Measurements from ENCODE around the gene NAAA. TPM values are rescaled to one million over a fixed set of nuclear protein-coding genes. Genes with fewer than 3 reads are reported as not detected.

Gene NAAA
- total and polyA plus RNA-seq, 12 donors = 6.4 to 27.4 (median 13.2) TPM

DNA sequence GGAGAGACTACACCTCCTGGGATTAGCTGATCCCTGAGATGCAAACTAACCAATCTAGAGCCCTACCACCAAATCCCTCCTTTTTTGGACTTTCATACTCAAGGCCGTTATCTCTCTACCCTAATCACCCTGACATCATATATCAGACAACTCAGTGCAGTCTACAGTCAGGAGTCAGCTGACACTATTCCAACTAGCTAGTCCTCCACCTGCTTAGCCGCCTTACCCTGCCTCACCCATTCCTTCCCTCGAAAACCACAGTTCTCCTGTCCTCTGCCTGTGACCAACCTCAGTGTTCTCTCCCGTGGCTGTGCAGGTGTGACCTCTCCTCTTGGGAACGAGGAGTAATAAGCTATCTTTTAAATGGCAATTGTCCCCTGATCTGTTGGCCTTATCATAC is 36.7 kb downstream of the NAAA start:
- Histone ChIP-seq H3K27ac (no peak overlapping the region), H3K27me3 (peaks cover 0 to 4% (median 0%) of the 10 kb centered on the region in 7 donors), H3K9me3 (no peaks in the 10 kb centered on the region), H3K4me3 (no peak overlapping the region), H3K36me3 (no peaks in the 10 kb centered on the region), H3K4me1 (peaks cover 0 to 28% (median 0%) of the 10 kb centered on the region in 9 donors)
- intact Hi-C loops (cut with DNase I) = no loop called here
- DNase-seq (no peak), ATAC-seq (no peak)
- WGBS, 2 donors = 85 to 87% methylated on average over 5 of the region's 5 CpGs
- TF ChIP-seq, protein P1, sequence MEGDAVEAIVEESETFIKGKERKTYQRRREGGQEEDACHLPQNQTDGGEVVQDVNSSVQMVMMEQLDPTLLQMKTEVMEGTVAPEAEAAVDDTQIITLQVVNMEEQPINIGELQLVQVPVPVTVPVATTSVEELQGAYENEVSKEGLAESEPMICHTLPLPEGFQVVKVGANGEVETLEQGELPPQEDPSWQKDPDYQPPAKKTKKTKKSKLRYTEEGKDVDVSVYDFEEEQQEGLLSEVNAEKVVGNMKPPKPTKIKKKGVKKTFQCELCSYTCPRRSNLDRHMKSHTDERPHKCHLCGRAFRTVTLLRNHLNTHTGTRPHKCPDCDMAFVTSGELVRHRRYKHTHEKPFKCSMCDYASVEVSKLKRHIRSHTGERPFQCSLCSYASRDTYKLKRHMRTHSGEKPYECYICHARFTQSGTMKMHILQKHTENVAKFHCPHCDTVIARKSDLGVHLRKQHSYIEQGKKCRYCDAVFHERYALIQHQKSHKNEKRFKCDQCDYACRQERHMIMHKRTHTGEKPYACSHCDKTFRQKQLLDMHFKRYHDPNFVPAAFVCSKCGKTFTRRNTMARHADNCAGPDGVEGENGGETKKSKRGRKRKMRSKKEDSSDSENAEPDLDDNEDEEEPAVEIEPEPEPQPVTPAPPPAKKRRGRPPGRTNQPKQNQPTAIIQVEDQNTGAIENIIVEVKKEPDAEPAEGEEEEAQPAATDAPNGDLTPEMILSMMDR (IDR thresholded peaks at IDR 0.05) = no peak

DNA sequence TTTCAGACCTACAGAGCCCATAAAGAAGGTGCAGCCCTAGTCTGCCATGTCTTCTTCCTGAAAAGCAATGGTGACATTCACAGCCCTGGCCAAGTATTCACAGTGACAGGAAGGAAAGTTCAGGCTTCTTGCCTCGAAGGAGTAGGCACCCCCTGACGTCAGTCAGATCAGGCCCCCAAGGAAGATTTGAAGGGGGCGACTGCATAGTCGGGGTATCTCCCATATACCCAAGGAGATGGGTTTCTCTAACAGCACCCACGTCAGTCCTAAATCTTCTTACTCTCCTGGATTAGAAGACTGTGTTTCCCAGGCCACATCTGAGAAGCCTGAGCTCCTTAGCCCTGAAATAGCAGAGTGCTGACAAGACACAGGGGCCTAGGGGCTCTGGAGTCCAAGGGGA is 38.5 kb downstream of the NAAA start, which contains the start of gene PPEF2:
Gene PPEF2 (minus strand): TSS at position 101 of the 400 bp plus-strand sequence. CDS start 6,127 bp downstream, outside the sequence.
- WGBS, 2 donors = 78% methylated on average over 5 of the region's 5 CpGs
- H3K4me3 ChIP-seq = no peak within 1 kb of the TSS
- no peak for ATAC-seq

DNA sequence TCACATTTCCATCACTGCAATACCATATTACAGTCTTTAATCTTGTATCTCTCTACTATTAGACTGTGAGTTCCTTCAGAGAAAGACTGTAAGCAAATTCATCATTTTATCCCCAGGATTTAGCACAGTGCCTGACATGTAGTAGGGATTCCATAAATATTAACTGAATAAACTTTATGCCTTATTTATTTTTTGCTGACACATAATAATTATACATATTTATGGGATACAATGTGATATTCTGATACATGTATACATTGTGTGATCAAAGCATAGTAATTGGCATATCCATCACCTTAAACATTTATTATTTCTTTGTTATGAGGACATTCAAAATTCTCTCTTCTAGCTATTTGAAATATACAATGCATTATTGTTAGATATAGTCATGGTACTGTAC is 42.3 kb downstream of the NAAA start:
- Histone ChIP-seq H3K9me3 (no peaks in the 10 kb centered on the region), H3K36me3 (no peaks in the 10 kb centered on the region), H3K4me1 (peaks cover 0 to 14% (median 0%) of the 10 kb centered on the region in 9 donors), H3K4me3 (no peak overlapping the region), H3K27ac (no peak overlapping the region), H3K27me3 (peaks cover 0 to 4% (median 0%) of the 10 kb centered on the region in 7 donors)
- TF ChIP-seq, protein P1 (IDR thresholded peaks at IDR 0.05) = no peak
- DNase-seq (no peak), ATAC-seq (no peak)
- intact Hi-C loops (cut with DNase I) = loop anchor here in 1 of 10 donors (10.0 kb wide), 1 partner anchor 176 kb away; the partner anchor contains the start of gene ART3

More for the DNA sequence above, 38.5 kb downstream of the NAAA start, which contains the start of gene PPEF2:
- H3K27ac ChIP-seq = no peak within 1 kb of the TSS
- H3K4me1 ChIP-seq = peaks cover 0 to 14% (median 0%) of the 10 kb centered on the region in 9 donors
- no peak for DNase-seq
- no peaks in the 10 kb centered on the region for H3K36me3 ChIP-seq
- TF ChIP-seq, protein P1 (IDR thresholded peaks at IDR 0.05) = no peak
- H3K27me3 ChIP-seq = peaks cover 0 to 4% (median 0%) of the 10 kb centered on the region in 7 donors
- intact Hi-C loops (cut with DNase I) = no loop called here
- no peaks in the 10 kb centered on the region for H3K9me3 ChIP-seq

DNA sequence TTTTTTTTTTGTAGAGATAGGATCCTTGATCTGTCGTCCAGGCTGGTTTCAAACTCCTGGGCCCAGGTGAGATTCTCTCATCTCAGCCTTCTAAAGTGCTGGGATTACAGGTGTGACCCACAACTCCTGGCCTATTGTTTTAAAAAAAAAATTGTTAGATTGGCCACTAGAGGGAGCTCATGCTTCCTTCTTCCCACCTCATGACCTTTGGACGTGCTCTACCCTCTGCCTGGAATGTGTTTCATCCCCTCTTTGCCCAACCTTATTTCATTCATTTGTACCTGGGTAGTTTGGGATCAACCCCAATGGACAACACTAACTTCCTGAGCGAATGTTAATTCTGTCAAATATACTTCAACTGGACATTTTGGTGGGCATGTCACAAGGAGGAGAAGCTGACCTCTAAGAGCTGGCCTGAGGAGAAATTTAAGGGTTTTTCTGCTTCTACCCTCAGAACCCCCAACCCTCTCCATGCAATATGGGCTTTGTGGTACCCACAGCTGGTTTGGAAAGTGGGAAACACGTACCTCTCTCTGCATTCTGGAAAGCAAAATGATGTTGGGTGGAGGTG is 45.0 kb downstream of the NAAA start:
- intact Hi-C loops (cut with DNase I) = loop anchor here in 1 of 10 donors (10.0 kb wide), 1 partner anchor 179 kb away; the partner anchor contains the start of gene ART3
- peak in 4 of 8 donors; percentile 31 to 61 (median 54) for ATAC-seq

More for the DNA sequence above, 45.0 kb downstream of the NAAA start:
- no peak overlapping the region for H3K4me3 ChIP-seq
- WGBS, 2 donors = 52 to 58% methylated on average over 4 of the region's 4 CpGs
- H3K9me3 ChIP-seq = no peaks in the 10 kb centered on the region
- H3K27me3 ChIP-seq = peaks cover 0 to 10% (median 0%) of the 10 kb centered on the region in 7 donors
- TF ChIP-seq, protein P1 (IDR thresholded peaks at IDR 0.05) = peak; percentile 16 to 68 (median 60)
- DNase-seq = no peak
- no peak overlapping the region for H3K27ac ChIP-seq
- H3K4me1 ChIP-seq = no peaks in the 10 kb centered on the region
- no peaks in the 10 kb centered on the region for H3K36me3 ChIP-seq
